AG04450 (cell line): ENCODE results near the gene TXNRD2. TPM values are rescaled to one million over a fixed set of nuclear protein-coding genes. Genes with fewer than 3 reads are reported as not detected.
"Not testable (repeated sequence)": the region's sequence is repeated elsewhere in the genome, so short reads cannot be mapped to it uniquely, and the experiment has no call there.

Experiments
- CTCF ChIA-PET: fragments of 300-600, 350-600 bp; formaldehyde crosslinking; extraction: SDS; loops from one replicate; lab custom pipeline; 2022; ENCODE audit warnings: antibody characterized with exemption, inconsistent platforms; lab: Charles Lee
- POLR2A ChIA-PET: fragments of 350-600 bp; formaldehyde crosslinking; extraction: SDS; loops from one replicate; lab custom pipeline; 2021; ENCODE audit warnings: antibody characterized with exemption, inconsistent platforms; lab: Yijun Ruan, JAX
- DNase-seq: peaks from one replicate; pipeline ENCODE4 v3.0.0-alpha.2; 2011; ENCODE audit warnings: low read depth, low spot score
- H3K27ac ChIP-seq: one replicate; pipeline ENCODE4 v1.5.1; 2012; ENCODE audit warnings: low read depth, low read length, control low read depth
- H3K27me3 ChIP-seq: one replicate; pipeline ENCODE4 v1.6.0; 2012; ENCODE audit warnings: low read length; ENCODE audit not compliant: control insufficient read depth, insufficient read depth
- H3K4me3 ChIP-seq: 2 replicates; pipeline ENCODE4 v1.5.1; 2011; ENCODE audit warnings: mild to moderate bottlenecking, low read depth, low read length, control low read depth
- H3K9me3 ChIP-seq: 2 replicates; pipeline ENCODE4 v1.5.1; 2012; ENCODE audit warnings: low read length; ENCODE audit not compliant: control insufficient read depth, insufficient read depth
- polyA plus RNA-seq: library from polyadenylated mRNA; depleted of rRNA; stranded (reverse); fragments of >200 nt; gene quantifications from 2 replicates; pipeline ENCODE4 v1.2.3, GENCODE V29; 2011
- TF ChIP-seq, protein P1 (sequence below): IDR thresholded peaks from 2 replicates; pipeline ENCODE4 v1.5.1; 2011; ENCODE audit warnings: low read depth, low read length, control low read depth, inconsistent platforms

TXNRD2 gene
- polyA plus RNA-seq, 1 experiment: 13.3 TPM

DNA sequence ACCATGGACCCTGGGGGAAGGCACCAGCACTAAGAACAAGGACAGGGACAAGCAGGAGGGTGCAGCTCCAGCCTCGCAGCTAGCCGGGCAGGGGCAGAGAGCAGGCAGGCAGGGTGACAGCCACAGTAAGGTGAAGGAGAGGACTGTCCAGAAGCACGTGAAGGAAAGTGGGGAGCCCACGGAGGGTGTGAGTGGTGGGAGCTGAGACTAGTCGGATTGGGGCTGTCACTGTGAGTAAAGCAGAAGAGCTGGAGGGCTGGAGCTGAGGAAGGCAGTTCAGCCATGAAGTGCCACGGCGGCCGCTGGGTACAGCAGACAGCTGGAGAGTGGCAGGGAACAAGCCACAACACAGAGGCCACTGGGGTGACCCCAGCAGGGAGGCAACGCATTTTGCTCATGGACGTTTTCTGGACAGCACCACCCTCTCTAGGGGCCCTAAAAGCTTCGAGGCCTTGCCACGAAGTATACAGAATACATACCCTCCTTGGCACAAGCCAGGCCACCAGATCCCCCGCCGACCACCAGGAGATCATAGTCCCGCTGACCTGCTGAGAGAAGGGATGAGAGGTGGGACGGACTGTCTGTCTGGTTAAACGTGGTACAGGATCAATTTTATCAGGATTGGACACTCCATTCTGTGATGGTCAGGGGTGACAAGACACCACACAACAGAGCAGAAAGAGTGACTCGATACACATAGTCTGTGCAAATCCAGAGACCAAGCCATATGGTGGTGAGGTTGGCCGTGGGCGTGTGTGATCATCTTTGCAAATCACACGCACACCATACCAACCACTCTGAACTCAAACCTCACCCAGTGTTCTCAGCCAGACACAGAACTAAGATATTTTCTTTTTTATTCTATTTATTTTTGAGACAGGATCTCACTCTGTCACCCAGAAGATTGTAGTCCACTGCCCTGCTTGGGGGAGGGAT lies 10.8 kb downstream of the TXNRD2 start:
- Histone ChIP-seq H3K9me3 (peaks cover 5% of the 10 kb centered on the region; the same call in 1 of the 2 replicates), H3K4me3 (no peak overlapping the region), H3K27me3 (no peaks in the 10 kb centered on the region), H3K27ac (no peak overlapping the region)
- CTCF ChIA-PET: no interaction called here
- POLR2A ChIA-PET: no interaction called here
- TF ChIP-seq, protein P1, sequence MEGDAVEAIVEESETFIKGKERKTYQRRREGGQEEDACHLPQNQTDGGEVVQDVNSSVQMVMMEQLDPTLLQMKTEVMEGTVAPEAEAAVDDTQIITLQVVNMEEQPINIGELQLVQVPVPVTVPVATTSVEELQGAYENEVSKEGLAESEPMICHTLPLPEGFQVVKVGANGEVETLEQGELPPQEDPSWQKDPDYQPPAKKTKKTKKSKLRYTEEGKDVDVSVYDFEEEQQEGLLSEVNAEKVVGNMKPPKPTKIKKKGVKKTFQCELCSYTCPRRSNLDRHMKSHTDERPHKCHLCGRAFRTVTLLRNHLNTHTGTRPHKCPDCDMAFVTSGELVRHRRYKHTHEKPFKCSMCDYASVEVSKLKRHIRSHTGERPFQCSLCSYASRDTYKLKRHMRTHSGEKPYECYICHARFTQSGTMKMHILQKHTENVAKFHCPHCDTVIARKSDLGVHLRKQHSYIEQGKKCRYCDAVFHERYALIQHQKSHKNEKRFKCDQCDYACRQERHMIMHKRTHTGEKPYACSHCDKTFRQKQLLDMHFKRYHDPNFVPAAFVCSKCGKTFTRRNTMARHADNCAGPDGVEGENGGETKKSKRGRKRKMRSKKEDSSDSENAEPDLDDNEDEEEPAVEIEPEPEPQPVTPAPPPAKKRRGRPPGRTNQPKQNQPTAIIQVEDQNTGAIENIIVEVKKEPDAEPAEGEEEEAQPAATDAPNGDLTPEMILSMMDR: no peak
- DNase-seq: no peak

- POLR2A ChIA-PET: no interaction called here
- Histone ChIP-seq H3K27ac (no peak overlapping the region), H3K9me3 (no peaks in the 10 kb centered on the region), H3K4me3 (no peak overlapping the region), H3K27me3 (no peaks in the 10 kb centered on the region)
- TF ChIP-seq, protein P1: no peak
- CTCF ChIA-PET: no interaction called here
- DNase-seq: no peak
Observed at GRCh38 chr22:19929586-19930550, 11.8 kb downstream of the TXNRD2 start.

- TF ChIP-seq, protein P1: no peak
- H3K27ac ChIP-seq: no peak overlapping the region
- H3K27me3 ChIP-seq: no peaks in the 10 kb centered on the region
- POLR2A ChIA-PET: interaction anchor here (0.7 kb wide), 1 partner anchor 340 kb away, joined by 3 read pairs; no protein-coding TSS in a partner anchor
- CTCF ChIA-PET: no interaction called here
- DNase-seq: no peak
- no peaks in the 10 kb centered on the region for H3K9me3 ChIP-seq
- no peak overlapping the region for H3K4me3 ChIP-seq
Observed at GRCh38 chr22:19928207-19928606, 13.4 kb downstream of the TXNRD2 start.

- no peak overlapping the region for H3K4me3 ChIP-seq
- no peaks in the 10 kb centered on the region for H3K9me3 ChIP-seq
- CTCF ChIA-PET: no interaction called here
- no peaks in the 10 kb centered on the region for H3K27me3 ChIP-seq
- DNase-seq: no peak
- TF ChIP-seq, protein P1: no peak
- no peak overlapping the region for H3K27ac ChIP-seq
- POLR2A ChIA-PET: interaction anchor here (0.7 kb wide), 1 partner anchor 339 kb away, joined by 3 read pairs; no protein-coding TSS in a partner anchor
Observed at GRCh38 chr22:19927696-19928095, 13.9 kb downstream of the TXNRD2 start.

DNA sequence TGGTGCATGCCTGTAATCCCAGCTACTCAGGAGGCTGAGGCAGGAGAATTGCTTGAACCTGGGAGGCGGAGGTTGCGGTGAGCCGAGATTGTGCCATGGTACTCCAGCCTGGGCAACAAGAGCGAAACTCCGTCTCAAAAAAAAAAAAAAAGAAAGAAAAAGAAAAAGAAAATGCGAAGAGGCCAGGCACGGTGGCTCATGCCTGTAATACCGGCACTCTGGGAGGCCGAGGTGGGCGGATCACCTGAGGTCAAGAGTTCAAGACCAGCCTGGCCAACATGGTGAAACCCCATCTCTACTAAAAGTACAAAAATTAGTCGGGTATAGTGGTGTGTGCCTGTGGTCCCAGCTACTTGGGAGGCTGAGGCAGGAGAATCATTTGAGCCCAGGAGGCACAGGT lies 15.6 kb downstream of the TXNRD2 start:
- POLR2A ChIA-PET, H3K27me3 ChIP-seq, DNase-seq, H3K9me3 ChIP-seq, H3K4me3 ChIP-seq, H3K27ac ChIP-seq: not testable (repeated sequence)
- CTCF ChIA-PET: interaction anchor here (0.7 to 1.7 kb wide), 2 partner anchors 10 to 16 kb away, joined by 3 to 5 read pairs; no protein-coding TSS in a partner anchor
